ENCODE measurements around the gene ANKMY1.

ANKMY1 gene

GRCh38 chr2:240435948-240436682 is 121.7 kb downstream of the ANKMY1 start:
- DNase-seq (ENCODE audit: low read depth in 2 of 2), result no peak

GRCh38 chr2:240435457-240435947 is 122.3 kb downstream of the ANKMY1 start, which contains the start of gene GPC1:
Gene GPC1, plus strand, starts transcription at chr2:240435663. Its CDS starts 256 bp downstream, at chr2:240435919.
- DNase-seq (ENCODE audit: low read depth in 2 of 2), result peak in 1 of 2 donors; percentile 12

GRCh38 chr2:240434728-240435456 is 122.9 kb downstream of the ANKMY1 start:
- DNase-seq (ENCODE audit: low read depth in 2 of 2), result peak; percentile 73

GRCh38 chr2:240433973-240434727 is 123.6 kb downstream of the ANKMY1 start:
- no peak for DNase-seq (ENCODE audit: low read depth in 2 of 2)

- no peak for DNase-seq (ENCODE audit: low read depth in 2 of 2)
Measured at GRCh38 chr2:240432820-240433801, 124.7 kb downstream of the ANKMY1 start.

- DNase-seq (ENCODE audit: low read depth in 2 of 2), result no peak
Measured at GRCh38 chr2:240432430-240432819, 125.4 kb downstream of the ANKMY1 start.

- DNase-seq (ENCODE audit: low read depth in 2 of 2), result no peak
Measured at GRCh38 chr2:240431661-240432424, 125.9 kb downstream of the ANKMY1 start.

- no peak for DNase-seq (ENCODE audit: low read depth in 2 of 2)
Measured at GRCh38 chr2:240431271-240431660, 126.5 kb downstream of the ANKMY1 start.

GRCh38 chr2:240430595-240430994 is 127.2 kb downstream of the ANKMY1 start:
- no peak for DNase-seq (ENCODE audit: low read depth in 2 of 2)

- DNase-seq (ENCODE audit: low read depth in 2 of 2), result no peak
Measured at GRCh38 chr2:240429872-240430491, 127.8 kb downstream of the ANKMY1 start.

Measured in stimulated activated CD4-positive, alpha-beta T cell treated with anti-CD3 and anti-CD28 coated beads, Interleukin-1b, Interleukin-23, amount 100 ng/mL, for 1 hour (primary cell).